GM12864 (cell line): ENCODE measurements around the gene USP28.

Experiments used
- DNase-seq: peaks from one replicate; pipeline ENCODE4 v3.0.0-alpha.2; 2011; ENCODE audit warnings: low read depth
- H3K4me3 ChIP-seq: 2 replicates; pipeline ENCODE4 v1.5.1; 2011; ENCODE audit warnings: mild to moderate bottlenecking, low read depth, low read length, control low read depth
- TF ChIP-seq, protein P1 (sequence below): IDR thresholded peaks from 2 replicates; pipeline ENCODE4 v1.5.1; 2011; ENCODE audit warnings: low read depth, mild to moderate bottlenecking, moderate library complexity, low read length, control low read depth, inconsistent platforms; ENCODE audit errors: missing control alignments

Gene USP28

GRCh38 chr11:113818426-113818825, 56.9 kb downstream of the USP28 start:
- no peak for DNase-seq
- no peak overlapping the region for H3K4me3 ChIP-seq
- TF ChIP-seq, protein P1, sequence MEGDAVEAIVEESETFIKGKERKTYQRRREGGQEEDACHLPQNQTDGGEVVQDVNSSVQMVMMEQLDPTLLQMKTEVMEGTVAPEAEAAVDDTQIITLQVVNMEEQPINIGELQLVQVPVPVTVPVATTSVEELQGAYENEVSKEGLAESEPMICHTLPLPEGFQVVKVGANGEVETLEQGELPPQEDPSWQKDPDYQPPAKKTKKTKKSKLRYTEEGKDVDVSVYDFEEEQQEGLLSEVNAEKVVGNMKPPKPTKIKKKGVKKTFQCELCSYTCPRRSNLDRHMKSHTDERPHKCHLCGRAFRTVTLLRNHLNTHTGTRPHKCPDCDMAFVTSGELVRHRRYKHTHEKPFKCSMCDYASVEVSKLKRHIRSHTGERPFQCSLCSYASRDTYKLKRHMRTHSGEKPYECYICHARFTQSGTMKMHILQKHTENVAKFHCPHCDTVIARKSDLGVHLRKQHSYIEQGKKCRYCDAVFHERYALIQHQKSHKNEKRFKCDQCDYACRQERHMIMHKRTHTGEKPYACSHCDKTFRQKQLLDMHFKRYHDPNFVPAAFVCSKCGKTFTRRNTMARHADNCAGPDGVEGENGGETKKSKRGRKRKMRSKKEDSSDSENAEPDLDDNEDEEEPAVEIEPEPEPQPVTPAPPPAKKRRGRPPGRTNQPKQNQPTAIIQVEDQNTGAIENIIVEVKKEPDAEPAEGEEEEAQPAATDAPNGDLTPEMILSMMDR = no peak

DNA sequence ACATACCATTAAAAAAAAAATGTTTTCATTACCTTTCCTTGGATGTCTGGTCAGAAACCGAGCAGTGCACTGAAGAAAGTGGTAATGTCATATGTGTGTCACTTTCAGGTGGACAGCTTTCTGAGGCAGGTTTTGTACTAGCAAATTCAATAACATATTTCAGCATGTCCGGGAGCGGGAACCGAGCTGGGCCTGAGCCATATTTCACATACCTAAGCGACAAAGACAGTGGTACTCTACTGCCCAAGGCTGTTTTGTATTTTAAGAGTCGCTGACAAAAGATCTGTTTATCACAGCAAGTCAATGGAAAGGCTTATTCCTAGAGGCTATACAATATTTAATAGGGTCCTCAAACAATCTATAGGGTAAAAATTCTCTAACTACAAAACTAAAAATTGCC, 57.7 kb downstream of the USP28 start:
- H3K4me3 ChIP-seq = no peak overlapping the region
- TF ChIP-seq, protein P1 = no peak
- no peak for DNase-seq

DNA sequence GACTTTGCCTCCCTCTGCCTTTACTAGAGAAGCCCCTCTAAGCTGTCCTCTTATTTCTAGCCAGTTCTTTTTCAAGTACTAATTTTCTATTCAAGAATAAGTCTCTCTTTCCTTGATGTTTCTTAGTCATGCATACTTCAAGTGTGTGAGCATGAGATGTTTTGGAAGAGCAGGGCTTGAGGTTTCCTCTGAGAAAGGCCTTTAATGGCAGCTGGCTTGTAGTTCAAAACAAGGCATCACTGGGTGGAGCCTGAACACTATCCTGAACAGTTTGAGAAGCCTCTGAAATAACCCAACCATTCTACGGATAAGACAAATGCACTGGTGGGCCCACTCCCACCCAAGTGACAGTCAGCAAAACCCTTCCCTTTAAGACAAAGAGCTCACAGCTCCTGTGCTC, 58.2 kb downstream of the USP28 start:
- H3K4me3 ChIP-seq = no peak overlapping the region
- TF ChIP-seq, protein P1 = no peak

GRCh38 chr11:113814181-113814580, 61.2 kb downstream of the USP28 start:
- TF ChIP-seq, protein P1 = no peak
- no peak for DNase-seq
- no peak overlapping the region for H3K4me3 ChIP-seq

More for the DNA sequence above, 58.2 kb downstream of the USP28 start:
- DNase-seq = no peak

GRCh38 chr11:113808931-113809330, 66.4 kb downstream of the USP28 start:
- DNase-seq = no peak
- H3K4me3 ChIP-seq = no peak overlapping the region
- TF ChIP-seq, protein P1 = no peak

DNA sequence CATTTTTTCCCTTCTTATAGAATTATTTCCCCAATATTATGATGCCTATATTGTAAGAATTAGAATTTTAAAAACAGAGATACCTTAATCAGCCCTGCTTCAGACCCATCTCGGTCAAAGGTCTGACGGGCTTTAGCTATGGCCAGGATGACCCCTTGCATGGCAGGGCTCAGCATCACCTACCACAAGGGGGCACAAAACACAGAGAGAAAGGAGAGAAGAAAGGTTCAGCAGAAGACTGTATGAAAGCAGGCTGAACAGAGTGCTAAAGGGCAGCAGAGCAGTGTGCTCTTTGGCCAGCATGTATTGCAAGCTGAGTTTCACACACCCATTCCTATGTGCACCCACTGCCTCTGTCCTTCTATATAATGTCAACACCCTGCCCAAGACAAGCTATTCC, 69.0 kb downstream of the USP28 start:
- no peak for DNase-seq
- TF ChIP-seq, protein P1 = peak; percentile 68
- no peak overlapping the region for H3K4me3 ChIP-seq

DNA sequence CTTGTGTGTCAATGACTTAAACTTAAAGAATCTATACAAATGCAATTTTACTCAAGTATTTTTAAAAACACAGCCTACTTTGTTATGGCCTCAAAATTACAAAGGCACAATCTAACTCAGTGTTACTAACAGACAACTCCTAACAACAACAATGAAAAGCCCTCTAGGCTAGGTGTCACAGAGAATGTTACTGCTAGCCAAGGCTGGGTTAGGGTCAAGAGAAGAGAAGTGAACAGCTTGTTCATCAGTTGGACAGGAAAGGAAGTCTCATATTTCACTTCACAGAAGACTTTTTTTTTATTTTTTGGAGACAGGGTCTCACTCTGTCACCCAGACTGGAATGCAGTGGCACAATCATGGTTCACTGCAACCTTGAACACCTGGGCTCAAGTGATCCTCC, 69.7 kb downstream of the USP28 start:
- TF ChIP-seq, protein P1 = no peak
- no peak overlapping the region for H3K4me3 ChIP-seq
- no peak for DNase-seq
